ENCODE results near the gene TTC27. TPM values are rescaled to one million over a fixed set of nuclear protein-coding genes. Genes with fewer than 3 reads are reported as not detected.
A peak's percentile ranks its signal among the peaks of the same experiment; 100 is the strongest.
"Not testable (repeated sequence)": the region's sequence is repeated elsewhere in the genome, so short reads cannot be mapped to it uniquely, and the experiment has no call there.

Gene TTC27
- total RNA-seq, 2 donors from 2014 or later: 5.9 to 6.0 TPM

DNA sequence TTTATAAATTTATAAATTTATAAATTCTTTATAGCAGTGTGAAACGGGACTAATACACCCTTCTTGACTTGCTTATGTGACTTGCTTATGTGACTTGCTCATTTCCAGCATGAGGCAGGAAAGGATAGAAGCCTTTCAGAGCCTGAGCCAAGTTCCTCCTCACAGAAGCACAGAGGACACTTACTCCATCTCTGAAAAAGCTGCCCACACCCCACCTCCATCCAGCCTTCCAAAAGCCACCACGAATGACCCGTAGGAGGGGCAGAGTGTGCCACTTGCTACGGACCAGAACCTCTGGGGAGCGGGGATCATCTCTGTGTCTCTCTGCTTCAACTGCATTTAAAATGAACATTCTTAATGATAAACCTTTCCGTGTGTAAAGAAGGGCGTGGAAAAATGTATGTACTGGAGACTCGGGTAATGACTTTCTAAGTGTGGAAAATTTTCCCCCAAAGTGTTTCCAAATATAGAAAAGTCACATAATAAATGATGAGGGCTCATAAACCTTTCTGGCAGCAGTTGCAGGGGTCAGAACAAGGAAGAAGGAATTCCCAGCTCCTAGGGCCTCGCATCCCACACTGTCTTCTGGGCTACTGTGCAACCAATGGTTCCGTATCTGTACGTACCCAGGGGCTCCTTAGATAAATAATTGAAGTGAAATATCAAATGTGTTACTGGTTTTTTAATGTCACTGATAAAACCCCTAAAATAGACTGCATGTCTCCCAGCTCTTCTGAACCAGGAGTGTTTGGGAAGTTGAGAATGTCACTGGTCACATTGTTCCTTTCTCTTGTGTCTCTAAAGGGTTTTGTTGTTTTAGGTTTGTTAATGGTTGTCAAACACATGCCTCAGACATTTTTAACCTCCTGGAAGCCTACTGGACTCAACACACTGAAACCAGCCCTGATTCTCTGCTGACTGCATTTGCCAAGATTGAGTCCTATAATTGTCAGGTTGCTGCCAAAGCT is 214.4 kb downstream of the TTC27 start:
- Histone ChIP-seq H3K4me3 (no peak overlapping the region), H3K27ac (peak overlapping the region; percentile 56 to 66), H3K36me3 (no peaks in the 10 kb centered on the region), H3K9me3 (no peaks in the 10 kb centered on the region), H3K4me1 (no peaks in the 10 kb centered on the region), H3K27me3 (no peaks in the 10 kb centered on the region)
- TF ChIP-seq, protein P1, sequence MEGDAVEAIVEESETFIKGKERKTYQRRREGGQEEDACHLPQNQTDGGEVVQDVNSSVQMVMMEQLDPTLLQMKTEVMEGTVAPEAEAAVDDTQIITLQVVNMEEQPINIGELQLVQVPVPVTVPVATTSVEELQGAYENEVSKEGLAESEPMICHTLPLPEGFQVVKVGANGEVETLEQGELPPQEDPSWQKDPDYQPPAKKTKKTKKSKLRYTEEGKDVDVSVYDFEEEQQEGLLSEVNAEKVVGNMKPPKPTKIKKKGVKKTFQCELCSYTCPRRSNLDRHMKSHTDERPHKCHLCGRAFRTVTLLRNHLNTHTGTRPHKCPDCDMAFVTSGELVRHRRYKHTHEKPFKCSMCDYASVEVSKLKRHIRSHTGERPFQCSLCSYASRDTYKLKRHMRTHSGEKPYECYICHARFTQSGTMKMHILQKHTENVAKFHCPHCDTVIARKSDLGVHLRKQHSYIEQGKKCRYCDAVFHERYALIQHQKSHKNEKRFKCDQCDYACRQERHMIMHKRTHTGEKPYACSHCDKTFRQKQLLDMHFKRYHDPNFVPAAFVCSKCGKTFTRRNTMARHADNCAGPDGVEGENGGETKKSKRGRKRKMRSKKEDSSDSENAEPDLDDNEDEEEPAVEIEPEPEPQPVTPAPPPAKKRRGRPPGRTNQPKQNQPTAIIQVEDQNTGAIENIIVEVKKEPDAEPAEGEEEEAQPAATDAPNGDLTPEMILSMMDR (IDR thresholded peaks at IDR 0.05): no peak
- no peak for DNase-seq (ENCODE audit: low spot score)

DNA sequence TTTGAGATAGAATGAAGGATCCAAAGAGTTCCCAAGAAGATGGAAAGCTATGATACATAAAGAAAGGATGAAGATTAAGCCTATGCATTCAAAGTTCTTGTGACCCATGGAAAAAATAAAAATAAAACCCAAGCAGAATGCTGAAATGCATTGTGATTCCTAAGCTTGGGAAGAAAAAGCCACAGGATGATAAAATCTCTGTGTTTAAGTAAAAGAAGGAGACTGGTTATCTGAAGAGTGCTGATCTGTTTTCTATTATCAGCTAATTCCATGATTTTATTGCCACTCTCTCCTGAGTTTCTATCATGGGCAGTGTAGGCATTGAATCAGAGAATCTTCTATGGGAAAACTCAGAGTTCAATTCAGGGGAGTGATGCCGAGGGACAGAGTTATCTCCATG is 215.8 kb downstream of the TTC27 start:
- Histone ChIP-seq H3K4me3 (no peak overlapping the region), H3K36me3 (no peaks in the 10 kb centered on the region), H3K9me3 (no peaks in the 10 kb centered on the region), H3K27me3 (no peaks in the 10 kb centered on the region), H3K27ac (no peak overlapping the region), H3K4me1 (no peaks in the 10 kb centered on the region)
- no peak for DNase-seq (ENCODE audit: low spot score)
- TF ChIP-seq, protein P1 (IDR thresholded peaks at IDR 0.05): no peak

DNA sequence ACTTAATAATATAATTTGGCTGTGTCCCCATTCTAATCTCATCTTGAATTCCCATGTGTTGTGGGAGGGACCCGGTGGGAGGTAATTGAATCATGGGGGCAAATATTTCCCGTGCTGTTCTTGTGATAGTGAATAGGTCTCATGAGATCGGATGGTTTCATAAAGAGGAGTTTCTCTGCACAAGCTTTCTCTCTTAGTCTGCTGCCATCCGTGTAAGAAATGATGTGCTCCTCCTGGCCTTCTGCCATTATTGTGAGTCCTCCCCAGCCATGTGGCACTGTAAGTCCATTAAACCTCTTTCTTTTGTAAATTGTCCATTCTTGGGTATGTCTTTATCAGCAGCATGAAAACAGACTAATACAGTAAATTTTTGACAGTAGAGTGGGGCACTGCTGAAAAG is 216.4 kb downstream of the TTC27 start:
- DNase-seq (ENCODE audit: low spot score): no peak
- H3K4me1 ChIP-seq: no peaks in the 10 kb centered on the region
- H3K36me3 ChIP-seq: no peaks in the 10 kb centered on the region
- H3K9me3 ChIP-seq: no peaks in the 10 kb centered on the region
- no peaks in the 10 kb centered on the region for H3K27me3 ChIP-seq
- H3K4me3 ChIP-seq: no peak overlapping the region
- H3K27ac ChIP-seq: no peak overlapping the region
- TF ChIP-seq, protein P1 (IDR thresholded peaks at IDR 0.05): no peak

DNA sequence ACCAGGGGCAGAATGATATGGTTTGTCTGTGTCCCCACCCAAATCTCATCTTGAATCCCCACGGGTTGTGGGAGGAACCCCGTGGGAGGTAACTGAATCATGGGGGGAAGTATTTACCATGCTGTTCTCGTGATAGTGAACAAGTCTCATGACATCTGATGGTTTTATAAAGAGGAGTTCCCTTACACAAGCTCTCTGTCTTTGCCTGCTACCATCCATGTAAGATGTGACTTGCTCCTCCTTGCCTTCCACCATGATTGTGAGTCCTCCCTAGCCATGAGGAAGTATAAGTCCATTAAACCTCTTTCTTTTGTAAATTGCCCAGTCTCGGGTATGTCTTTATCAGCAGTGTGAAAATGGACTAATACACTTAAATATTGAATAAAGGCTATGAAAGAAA is 218.4 kb downstream of the TTC27 start:
- H3K27me3 ChIP-seq; H3K4me1 ChIP-seq; DNase-seq (ENCODE audit: low spot score); H3K9me3 ChIP-seq; H3K36me3 ChIP-seq; H3K4me3 ChIP-seq; H3K27ac ChIP-seq: not testable (repeated sequence)

DNA sequence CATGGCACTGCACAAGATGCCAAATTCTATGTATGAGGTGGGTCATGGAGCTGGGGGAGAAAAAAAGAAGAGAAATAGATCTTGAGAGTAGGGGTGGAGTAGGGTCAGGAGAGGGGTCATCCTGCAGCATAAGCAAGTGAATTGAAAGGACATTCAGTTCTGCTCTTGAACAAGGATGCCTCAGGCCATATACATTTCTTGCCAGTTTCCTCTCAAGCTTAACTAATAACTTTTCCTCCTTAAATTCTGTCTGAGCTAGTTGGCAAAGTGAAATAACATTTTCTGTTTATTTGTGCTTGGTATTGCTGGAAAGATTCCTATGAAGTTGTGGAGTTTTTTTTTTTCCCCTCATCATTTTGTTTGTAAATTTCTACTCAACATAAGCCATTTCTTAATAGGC is 219.9 kb downstream of the TTC27 start:
- TF ChIP-seq, protein P1 (IDR thresholded peaks at IDR 0.05): no peak
- Histone ChIP-seq H3K4me3 (no peak overlapping the region), H3K36me3 (no peaks in the 10 kb centered on the region), H3K9me3 (no peaks in the 10 kb centered on the region), H3K4me1 (no peaks in the 10 kb centered on the region), H3K27me3 (no peaks in the 10 kb centered on the region), H3K27ac (no peak overlapping the region)
- no peak for DNase-seq (ENCODE audit: low spot score)

DNA sequence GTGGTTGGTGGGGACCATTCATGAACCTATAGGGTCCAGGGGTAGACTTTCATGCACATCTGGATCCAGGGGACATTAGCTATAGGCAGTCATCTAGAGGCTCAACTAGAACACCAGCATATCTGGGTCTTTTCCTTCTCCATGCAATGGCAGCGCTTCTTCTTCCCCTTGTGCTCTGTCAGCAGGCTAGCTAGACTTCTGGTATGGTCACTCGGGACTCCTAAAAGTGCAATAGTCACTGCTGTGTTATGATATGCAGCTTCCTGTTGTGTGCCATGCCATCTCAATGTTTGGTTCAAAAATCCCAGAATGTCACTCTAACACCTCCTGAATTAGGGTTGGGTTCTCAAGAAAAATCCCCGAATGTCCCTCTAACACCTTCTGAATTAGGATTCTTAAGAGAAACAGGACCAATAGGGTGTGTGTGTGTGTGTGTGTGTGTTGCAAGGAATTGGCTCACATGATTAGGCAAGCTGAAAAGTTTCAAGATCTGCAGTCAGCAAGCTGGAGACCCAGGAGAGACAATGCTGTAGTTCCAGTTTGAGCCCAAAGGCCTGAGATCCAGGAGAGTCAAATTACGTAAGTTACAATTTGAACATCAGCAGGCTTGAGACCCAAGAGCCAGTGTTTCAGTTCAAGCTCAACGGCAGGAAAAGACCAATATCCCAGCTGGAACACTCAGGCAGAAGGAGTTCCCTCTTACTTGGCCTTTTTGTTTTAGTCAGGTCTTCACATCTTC is 221.8 kb downstream of the TTC27 start:
- no peaks in the 10 kb centered on the region for H3K27me3 ChIP-seq
- H3K4me3 ChIP-seq: no peak overlapping the region
- TF ChIP-seq, protein P1 (IDR thresholded peaks at IDR 0.05): no peak
- H3K36me3 ChIP-seq: no peaks in the 10 kb centered on the region
- H3K27ac ChIP-seq: no peak overlapping the region
- H3K4me1 ChIP-seq: no peaks in the 10 kb centered on the region
- no peak for DNase-seq (ENCODE audit: low spot score)
- H3K9me3 ChIP-seq: no peaks in the 10 kb centered on the region
